Karpas-422 (cell line): ENCODE results near the gene SYCP2. TPM values are rescaled to one million over a fixed set of nuclear protein-coding genes. Genes with fewer than 3 reads are reported as not detected.

ENCODE experiments used
- DNase-seq: peaks from one replicate; pipeline ENCODE4 v3.0.0-alpha.2; 2015
- H2AFZ ChIP-seq: fragments of 200-600 bp; sonication (generic); 2 replicates; pipeline ENCODE4 v1.6.1; 2014; ENCODE audit warnings: antibody characterized with exemption, low read length, mixed read lengths
- H3K27ac ChIP-seq: fragments of 200-600 bp; sonication (generic); 2 replicates; pipeline ENCODE4 v1.5.1; 2014; ENCODE audit warnings: mild to moderate bottlenecking, low read length, moderate library complexity
- H3K27me3 ChIP-seq: fragments of 200-600 bp; sonication (generic); 2 replicates; pipeline ENCODE4 v1.6.1; 2014; ENCODE audit warnings: low read length, mixed read lengths
- H3K36me3 ChIP-seq: fragments of 200-600 bp; sonication (generic); 2 replicates; pipeline ENCODE4 v1.6.1; 2014; ENCODE audit warnings: low read length, mixed read lengths; ENCODE audit not compliant: insufficient read depth
- H3K4me1 ChIP-seq: fragments of 200-600 bp; sonication (generic); 2 replicates; pipeline ENCODE4 v1.6.1; 2014; ENCODE audit warnings: mild to moderate bottlenecking, low read length, mixed read lengths
- H3K4me2 ChIP-seq: fragments of 200-600 bp; sonication (generic); 2 replicates; pipeline ENCODE4 v1.6.1; 2014; ENCODE audit warnings: low read length, low read depth, mild to moderate bottlenecking; ENCODE audit not compliant: poor library complexity, severe bottlenecking
- H3K4me3 ChIP-seq: fragments of 200-600 bp; sonication (generic); 2 replicates; pipeline ENCODE4 v1.5.1; 2014; ENCODE audit warnings: mild to moderate bottlenecking, antibody characterized with exemption, low read length, mixed read lengths
- H3K79me2 ChIP-seq: fragments of 200-600 bp; sonication (generic); 2 replicates; pipeline ENCODE4 v1.6.1; 2014; ENCODE audit warnings: mild to moderate bottlenecking, low read length, mixed read lengths
- H3K9ac ChIP-seq: fragments of 200-600 bp; sonication (generic); 2 replicates; pipeline ENCODE4 v1.6.0; 2014; ENCODE audit warnings: low read length
- H3K9me2 ChIP-seq: fragments of 200-600 bp; sonication (generic), shearing (Covaris generic); replicated peaks from 2 replicates; pipeline ENCODE4 v1.6.0; 2014; ENCODE audit warnings: mild to moderate bottlenecking, low read length, moderate library complexity; ENCODE audit not compliant: insufficient read depth
- H3K9me3 ChIP-seq: fragments of 300-700, 200-600 bp; sonication (generic); 2 replicates; pipeline ENCODE4 v1.6.1; 2014; ENCODE audit warnings: low read length, mixed read lengths
- H4K20me1 ChIP-seq: fragments of 200-600 bp; sonication (generic); 2 replicates; pipeline ENCODE4 v1.6.1; 2014; ENCODE audit warnings: mild to moderate bottlenecking, antibody characterized with exemption, low read length, low read depth; ENCODE audit not compliant: insufficient read depth
- total RNA-seq: library from RNA; depleted of rRNA; stranded (reverse); fragments of >200 nt; shearing (Covaris generic); gene quantifications from 2 replicates; pipeline ENCODE4 v1.2.3, GENCODE V29; 2014; ENCODE audit warnings: low replicate concordance

SYCP2 gene
- total RNA-seq, 1 experiment from 2014 or later: 6.6 TPM

DNA sequence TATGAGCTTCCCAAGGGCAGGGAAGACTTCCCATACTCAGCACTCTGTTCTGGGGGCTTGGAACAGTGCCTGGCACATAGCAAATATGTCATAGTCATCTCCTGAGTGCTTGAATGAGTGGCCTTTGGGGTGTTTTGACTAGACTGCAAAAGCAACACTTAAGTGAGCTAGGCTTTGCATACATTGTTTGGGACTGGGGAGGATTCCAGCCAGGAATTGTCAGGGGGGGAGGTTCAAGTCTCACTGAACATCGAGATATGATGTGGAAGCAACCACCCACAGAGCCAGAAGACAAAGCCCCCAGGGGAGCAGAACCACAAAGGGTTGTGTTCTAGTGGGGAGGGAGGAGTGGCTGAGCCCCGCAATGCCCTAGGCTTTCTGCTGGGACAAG, 98.4 kb downstream of the SYCP2 start:
- Histone ChIP-seq H3K27ac (no peak overlapping the region), H3K27me3 (no peaks in the 10 kb centered on the region), H4K20me1 (no peaks in the 10 kb centered on the region), H3K4me3 (no peak overlapping the region), H3K79me2 (no peaks in the 10 kb centered on the region), H3K9me3 (no peaks in the 10 kb centered on the region), H3K4me1 (no peaks in the 10 kb centered on the region), H3K9ac (no peak overlapping the region), H3K4me2 (no peak overlapping the region), H3K9me2 (no peaks in the 10 kb centered on the region), H3K36me3 (no peaks in the 10 kb centered on the region), H2AFZ (no peak overlapping the region)
- DNase-seq: no peak

DNA sequence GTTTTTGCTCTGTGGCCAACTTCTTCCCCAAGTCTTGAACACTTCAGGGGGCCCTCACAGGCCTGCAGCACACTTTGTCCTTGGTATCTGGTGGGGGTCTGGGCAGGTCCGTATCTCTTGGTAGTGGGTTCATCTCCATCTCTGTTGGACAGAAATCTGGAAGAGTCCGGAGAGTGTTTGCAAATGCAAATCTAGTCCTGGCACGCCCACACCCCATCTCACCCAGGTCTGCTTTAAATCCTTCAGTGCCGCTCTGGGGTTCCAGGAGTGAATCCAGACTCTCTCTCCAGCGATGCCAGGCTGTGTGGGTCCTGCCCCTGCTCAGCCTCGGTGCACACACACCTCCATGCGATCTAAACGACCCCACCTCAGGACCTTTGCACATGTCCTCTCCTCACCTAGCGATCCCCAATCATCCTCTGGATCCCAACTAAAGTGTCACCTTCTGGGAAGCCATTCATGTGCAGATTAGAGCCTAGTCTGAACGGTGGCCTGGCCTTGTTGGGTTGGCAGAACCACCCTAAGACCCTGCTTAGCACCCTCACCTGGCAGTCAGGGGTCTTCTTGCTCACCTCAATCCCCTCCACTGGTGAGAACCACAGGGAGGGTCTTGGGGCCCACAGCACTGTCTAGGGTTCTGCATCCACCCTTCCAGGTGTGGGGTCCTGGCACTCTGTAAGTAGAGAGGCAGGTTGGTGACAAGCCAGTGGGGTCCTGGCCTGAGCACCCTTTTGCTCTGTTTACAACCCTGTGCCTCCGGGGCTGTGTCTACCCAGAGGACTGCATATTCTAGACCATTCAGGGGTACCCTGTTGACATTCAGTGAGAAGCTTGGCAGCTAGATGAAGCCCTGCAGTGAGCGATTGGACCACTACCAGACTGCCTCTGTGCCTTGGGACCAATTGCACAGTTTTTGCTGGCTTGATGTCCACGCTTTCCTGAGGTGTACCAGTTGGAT, 100.8 kb downstream of the SYCP2 start:
- H3K79me2 ChIP-seq: no peaks in the 10 kb centered on the region
- H3K9me3 ChIP-seq: no peaks in the 10 kb centered on the region
- no peak overlapping the region for H2AFZ ChIP-seq
- DNase-seq: no peak
- no peaks in the 10 kb centered on the region for H3K9me2 ChIP-seq
- no peaks in the 10 kb centered on the region for H3K4me1 ChIP-seq
- no peaks in the 10 kb centered on the region for H4K20me1 ChIP-seq
- no peaks in the 10 kb centered on the region for H3K27me3 ChIP-seq
- H3K27ac ChIP-seq: no peak overlapping the region
- no peak overlapping the region for H3K4me3 ChIP-seq
- H3K36me3 ChIP-seq: no peaks in the 10 kb centered on the region
- no peak overlapping the region for H3K4me2 ChIP-seq
- H3K9ac ChIP-seq: no peak overlapping the region

DNA sequence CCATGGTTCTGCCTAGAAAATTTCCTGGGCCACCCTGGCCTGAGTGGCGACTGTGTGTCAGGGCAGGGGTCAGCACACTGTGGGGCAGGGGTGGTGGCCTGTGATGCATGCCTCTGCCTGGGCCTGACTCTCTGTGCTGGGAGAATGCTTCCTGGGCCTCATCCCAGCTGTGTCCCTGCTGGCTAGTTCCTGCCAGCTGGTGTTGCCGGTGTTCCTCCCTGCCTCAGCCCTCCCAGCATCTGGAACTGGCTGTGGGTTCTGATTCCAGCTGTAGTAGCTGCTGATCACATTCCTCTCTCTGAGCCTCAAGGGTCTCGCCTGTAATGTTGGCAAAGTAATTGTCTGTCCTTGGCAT, 101.5 kb downstream of the SYCP2 start:
- H3K9me2 ChIP-seq: no peaks in the 10 kb centered on the region

DNA sequence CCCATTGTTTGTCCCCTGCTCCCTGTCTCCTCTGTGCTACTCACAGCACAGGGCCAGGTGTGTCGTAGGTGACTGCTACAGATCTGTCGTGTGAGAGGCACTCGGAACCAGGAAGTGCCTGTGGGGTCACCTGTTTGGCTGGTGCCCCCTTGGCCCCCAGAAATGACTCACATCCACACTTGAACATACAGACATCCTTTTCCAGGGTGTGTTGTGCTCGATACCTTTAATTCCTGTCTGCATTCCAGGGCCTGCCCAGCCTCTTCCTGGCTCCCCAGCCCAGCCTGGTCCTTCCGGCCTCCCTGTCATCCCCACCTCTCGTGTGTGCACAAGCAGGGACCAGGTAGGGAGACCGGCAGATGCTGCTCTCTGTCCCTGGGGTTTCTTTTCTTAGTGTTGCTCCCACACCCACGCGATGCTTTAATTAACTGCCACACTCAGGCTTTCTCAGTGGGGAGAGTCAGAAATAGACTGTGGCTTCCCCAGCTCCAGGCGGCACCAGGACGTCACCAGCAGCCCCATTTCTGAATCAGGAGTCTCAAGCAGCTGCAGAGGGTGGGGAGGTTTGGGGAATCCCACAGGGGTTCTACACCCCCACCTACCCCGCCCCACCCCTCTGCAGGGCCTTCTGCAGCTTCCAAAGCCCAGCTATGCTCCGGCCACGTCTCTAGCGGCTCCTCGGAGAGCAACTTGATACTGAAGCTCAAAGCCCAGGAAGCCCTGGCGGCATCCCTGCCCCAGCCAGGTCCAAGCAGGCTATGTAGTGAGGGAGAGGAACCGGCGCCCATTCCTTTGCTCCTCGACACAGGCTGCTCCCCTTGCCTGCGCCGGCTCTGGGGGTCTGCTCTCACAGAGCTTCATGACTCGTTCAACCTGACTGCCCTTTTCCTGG, 102.2 kb downstream of the SYCP2 start:
- H3K9ac ChIP-seq: no peak overlapping the region
- H3K79me2 ChIP-seq: no peaks in the 10 kb centered on the region
- H3K36me3 ChIP-seq: no peaks in the 10 kb centered on the region
- no peaks in the 10 kb centered on the region for H4K20me1 ChIP-seq
- no peak overlapping the region for H3K27ac ChIP-seq
- no peaks in the 10 kb centered on the region for H3K9me2 ChIP-seq
- DNase-seq: no peak
- H3K4me1 ChIP-seq: no peaks in the 10 kb centered on the region
- H3K27me3 ChIP-seq: no peaks in the 10 kb centered on the region
- H2AFZ ChIP-seq: no peak overlapping the region
- no peaks in the 10 kb centered on the region for H3K9me3 ChIP-seq
- no peak overlapping the region for H3K4me3 ChIP-seq
- no peak overlapping the region for H3K4me2 ChIP-seq

More for the DNA sequence above, 101.5 kb downstream of the SYCP2 start:
- no peak for DNase-seq
- Histone ChIP-seq H3K9ac (no peak overlapping the region), H3K27ac (no peak overlapping the region), H3K79me2 (no peaks in the 10 kb centered on the region), H4K20me1 (no peaks in the 10 kb centered on the region), H3K4me1 (no peaks in the 10 kb centered on the region), H3K9me3 (no peaks in the 10 kb centered on the region), H3K27me3 (no peaks in the 10 kb centered on the region), H3K4me3 (no peak overlapping the region), H3K36me3 (no peaks in the 10 kb centered on the region), H2AFZ (no peak overlapping the region), H3K4me2 (no peak overlapping the region)

DNA sequence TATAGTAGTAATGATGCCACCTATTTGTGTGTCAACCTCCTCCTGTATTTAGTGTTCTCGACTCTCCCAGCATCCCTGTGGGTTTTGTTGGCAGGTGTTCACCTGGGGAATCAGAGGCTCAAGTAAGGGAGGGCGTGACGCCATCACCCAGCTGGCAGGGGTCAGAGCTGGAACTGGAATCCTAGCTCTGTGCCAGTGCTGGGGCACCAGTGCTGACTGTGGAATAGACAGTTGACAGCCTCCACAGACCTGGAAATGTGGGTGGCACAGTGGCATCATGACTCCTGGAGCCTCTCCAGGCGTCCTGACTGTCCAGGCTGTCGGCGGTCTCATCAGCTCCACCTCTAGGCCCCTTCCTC, 102.8 kb downstream of the SYCP2 start:
- H4K20me1 ChIP-seq: no peaks in the 10 kb centered on the region
- H3K9me3 ChIP-seq: no peaks in the 10 kb centered on the region
- no peak overlapping the region for H3K9ac ChIP-seq
- H3K27ac ChIP-seq: no peak overlapping the region
- no peaks in the 10 kb centered on the region for H3K36me3 ChIP-seq
- H3K4me1 ChIP-seq: no peaks in the 10 kb centered on the region
- no peaks in the 10 kb centered on the region for H3K27me3 ChIP-seq
- H3K4me3 ChIP-seq: no peak overlapping the region
- no peak overlapping the region for H2AFZ ChIP-seq
- no peaks in the 10 kb centered on the region for H3K9me2 ChIP-seq
- DNase-seq: no peak
- no peak overlapping the region for H3K4me2 ChIP-seq
- H3K79me2 ChIP-seq: no peaks in the 10 kb centered on the region

DNA sequence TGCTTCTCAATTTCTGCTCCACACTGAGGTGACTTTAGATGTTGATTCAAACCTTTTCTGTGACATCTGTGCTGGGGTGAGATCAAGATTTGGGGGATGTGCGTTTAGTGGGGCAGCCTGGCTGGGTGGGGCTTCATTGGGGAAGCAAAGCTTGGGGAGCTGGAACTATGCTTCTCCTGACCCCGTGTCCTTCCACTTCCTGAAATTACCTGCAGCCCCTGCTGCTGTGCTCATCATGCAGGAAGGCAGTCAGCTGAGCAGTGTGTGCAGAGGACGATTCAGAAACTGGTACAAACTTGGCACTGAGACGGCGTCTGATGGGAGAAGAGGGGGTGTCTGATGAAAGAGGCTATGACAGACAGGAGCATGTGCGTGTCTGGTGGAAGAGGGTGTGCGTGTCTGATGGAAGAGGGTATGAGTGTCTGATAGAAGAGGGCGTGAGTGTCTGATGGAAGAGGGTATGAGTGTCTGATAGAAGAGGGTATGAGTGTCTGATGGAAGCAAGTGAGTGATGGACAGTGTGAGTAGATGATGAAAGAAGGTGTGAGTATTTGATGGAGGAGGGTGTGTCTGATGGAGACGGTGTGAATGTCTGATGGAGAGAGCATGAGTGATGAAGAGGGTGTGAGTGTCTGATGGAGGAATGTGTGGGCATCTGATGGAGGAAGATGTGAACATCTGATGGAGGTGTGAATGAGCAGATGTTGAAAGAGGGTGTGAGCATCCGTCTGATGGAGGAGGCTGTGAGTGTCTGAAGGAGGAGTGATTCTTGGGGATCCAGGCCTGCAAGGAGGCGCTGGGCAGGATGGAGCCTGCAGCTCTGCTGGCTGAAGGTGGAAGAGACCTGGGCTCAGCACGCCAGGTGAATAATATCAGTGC, 103.4 kb downstream of the SYCP2 start:
- Histone ChIP-seq H3K4me1 (no peaks in the 10 kb centered on the region), H3K9me2 (no peaks in the 10 kb centered on the region), H3K27me3 (no peaks in the 10 kb centered on the region), H2AFZ (no peak overlapping the region), H3K9ac (no peak overlapping the region), H3K36me3 (no peaks in the 10 kb centered on the region), H3K79me2 (no peaks in the 10 kb centered on the region), H3K27ac (no peak overlapping the region), H3K9me3 (no peaks in the 10 kb centered on the region), H4K20me1 (no peaks in the 10 kb centered on the region), H3K4me2 (no peak overlapping the region), H3K4me3 (no peak overlapping the region)
- DNase-seq: no peak

DNA sequence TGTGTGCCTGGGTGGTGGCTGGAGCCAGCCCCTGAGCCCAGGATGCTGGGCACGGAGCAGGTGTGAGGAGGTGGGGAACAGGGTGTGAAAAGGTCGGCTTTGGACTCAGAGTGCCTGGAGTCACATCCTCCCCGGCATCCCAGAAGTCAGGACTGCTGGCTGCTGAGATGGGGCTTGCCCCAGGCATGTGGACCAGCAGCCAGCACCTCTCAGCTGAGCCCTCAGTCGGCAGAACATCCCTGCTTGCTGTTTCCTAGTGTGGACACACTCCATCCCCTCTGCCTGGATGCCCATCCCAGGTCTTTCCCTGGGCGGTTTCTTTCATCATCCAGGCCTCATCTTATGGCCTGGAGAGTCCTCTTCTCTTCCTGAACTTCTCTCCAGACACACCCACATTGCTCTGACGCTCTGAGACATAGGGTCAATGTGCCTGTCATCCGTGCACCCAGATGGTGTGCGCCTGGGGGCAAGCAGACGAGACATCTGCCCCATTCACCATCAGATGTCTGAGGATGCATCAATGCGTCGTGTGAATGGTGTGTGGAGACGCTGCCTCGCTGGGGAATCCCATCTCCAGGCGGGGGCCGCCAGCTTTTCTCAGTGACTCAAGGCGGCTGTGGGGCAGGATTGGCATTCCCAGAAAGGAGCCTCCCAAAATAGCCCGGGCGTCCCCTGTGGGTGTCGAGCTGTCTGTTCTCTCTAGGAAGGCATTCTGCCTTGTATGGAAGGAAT, 104.2 kb downstream of the SYCP2 start:
- no peaks in the 10 kb centered on the region for H3K9me2 ChIP-seq
- no peaks in the 10 kb centered on the region for H3K4me1 ChIP-seq
- H3K9me3 ChIP-seq: no peaks in the 10 kb centered on the region
- no peak overlapping the region for H2AFZ ChIP-seq
- no peak for DNase-seq
- no peak overlapping the region for H3K4me2 ChIP-seq
- no peak overlapping the region for H3K4me3 ChIP-seq
- H4K20me1 ChIP-seq: no peaks in the 10 kb centered on the region
- no peaks in the 10 kb centered on the region for H3K36me3 ChIP-seq
- no peak overlapping the region for H3K9ac ChIP-seq
- H3K27ac ChIP-seq: no peak overlapping the region
- H3K79me2 ChIP-seq: no peaks in the 10 kb centered on the region
- H3K27me3 ChIP-seq: no peaks in the 10 kb centered on the region
